ENCODE data around the gene KLHL40. TPM values are rescaled to one million over a fixed set of nuclear protein-coding genes. Genes with fewer than 3 reads are reported as not detected.

KLHL40 gene
- total RNA-seq, 1 experiment from 2014 or later, result not detected

- Histone ChIP-seq H4K91ac (ENCODE audit: insufficient read length, low read depth, low read length) (no peak overlapping the region), H3K27ac (ENCODE audit: insufficient read length, low read depth, low read length) (no peak overlapping the region), H3K79me1 (ENCODE audit: insufficient read depth, low read depth, low read length, poor library complexity, severe bottlenecking) (no peaks in the 10 kb centered on the region), H3K4me1 (ENCODE audit: insufficient read depth, low read length) (no peaks in the 10 kb centered on the region), H3K9ac (ENCODE audit: extremely low read depth, insufficient read length, low read length) (no peak overlapping the region), H3T11ph (ENCODE audit: low read length) (no peak overlapping the region), H3K56ac (ENCODE audit: insufficient read length, low read depth, low read length) (no peak overlapping the region), H2AK5ac (ENCODE audit: insufficient read length, low read length) (no peak overlapping the region), H3K9me3 (ENCODE audit: control insufficient read depth, low read depth, low read length) (no peaks in the 10 kb centered on the region), H2BK15ac (ENCODE audit: low read depth, low read length) (no peak overlapping the region), H3K4me2 (ENCODE audit: insufficient read depth, insufficient read length, low read length) (no peak overlapping the region), H3K23ac (ENCODE audit: insufficient read length, low read depth, low read length) (no peak overlapping the region), H3K14ac (ENCODE audit: insufficient read depth, low read length) (no peak overlapping the region; the same call in 1 of the 2 replicates), H4K5ac (ENCODE audit: insufficient read length, low read depth, low read length) (no peak overlapping the region), H2AFZ (ENCODE audit: low read length) (no peak overlapping the region), H3K4ac (ENCODE audit: low read depth, low read length) (no peak overlapping the region), H2BK20ac (ENCODE audit: low read depth, low read length, poor library complexity, severe bottlenecking) (no peak overlapping the region), H2BK12ac (ENCODE audit: insufficient read length, low read depth, low read length) (no peak overlapping the region), H3K27me3 (ENCODE audit: insufficient read depth, low read length) (no peaks in the 10 kb centered on the region), H2BK120ac (ENCODE audit: low read depth, low read length, poor library complexity, severe bottlenecking) (no peak overlapping the region), H4K20me1 (ENCODE audit: control insufficient read depth, insufficient read depth, insufficient read length) (no peaks in the 10 kb centered on the region), H2BK5ac (ENCODE audit: insufficient read length, low read length) (no peak overlapping the region), H3K18ac (ENCODE audit: insufficient read length, low read depth, low read length) (no peak overlapping the region), H3K23me2 (ENCODE audit: insufficient read length, low read depth, low read length, poor library complexity, severe bottlenecking) (no peaks in the 10 kb centered on the region), H3K79me2 (ENCODE audit: insufficient read depth, low read length) (no peaks in the 10 kb centered on the region), H4K8ac (replicated peaks; ENCODE audit: insufficient read length, low read depth, low read length) (no peak overlapping the region)
- WGBS (ENCODE audit: extremely low coverage, insufficient read length, low lambda C conversion rate), result no CpG with 5 or more reads among the region's 10 CpGs
- peak; percentile 20 for DNase-seq
- no peak for TF ChIP-seq CTCF (conservative IDR thresholded peaks at IDR 0.05)
- Mint-ChIP-seq H3K27ac (no peak overlapping the region; a peak in 2 of 7 replicates), H3K36me3 (ENCODE audit: insufficient read depth in 1 of 3, low read depth in 3 of 3) (no peaks in the 10 kb centered on the region; a peak in 1 of 7 replicates), H3K4me3 (no peak overlapping the region), H3K9me3 (no peaks in the 10 kb centered on the region), H3K4me1 (peaks cover 9 to 21% of the 10 kb centered on the region in 2 experiments), H3K27me3 (ENCODE audit: low read depth) (peaks cover 2% of the 10 kb centered on the region; the same call in 1 of the 2 replicates)
Measured at GRCh38 chr3:42705962-42706585, 20.7 kb downstream of the KLHL40 start.

All from H9 (cell line).